Prostate gland (tissue), 2 donors: Measurements from ENCODE around the gene CMKLR1.

Experiments used
- POLR2AphosphoS5 ChIP-seq: sonication (generic); formaldehyde crosslinking; IDR thresholded peaks from one replicate; pipeline ENCODE4 v1.6.1; 2017; ENCODE audit warnings: antibody characterized with exemption
- TF ChIP-seq, protein P1 (sequence below), 4 experiments: fragments of 200-600 bp in 2 of 4; fragments of 450-650 bp in 2 of 4; sonication (generic) in 2 of 4; IDR thresholded peaks; 1 replicate in 3 of 4; 2 replicates in 1 of 4; pipeline ENCODE4 v1.5.1; 2016 to 2019; ENCODE audit warnings: antibody characterized with exemption in 4 of 4, mild to moderate bottlenecking in 2 of 4, moderate library complexity in 2 of 4

DNA sequence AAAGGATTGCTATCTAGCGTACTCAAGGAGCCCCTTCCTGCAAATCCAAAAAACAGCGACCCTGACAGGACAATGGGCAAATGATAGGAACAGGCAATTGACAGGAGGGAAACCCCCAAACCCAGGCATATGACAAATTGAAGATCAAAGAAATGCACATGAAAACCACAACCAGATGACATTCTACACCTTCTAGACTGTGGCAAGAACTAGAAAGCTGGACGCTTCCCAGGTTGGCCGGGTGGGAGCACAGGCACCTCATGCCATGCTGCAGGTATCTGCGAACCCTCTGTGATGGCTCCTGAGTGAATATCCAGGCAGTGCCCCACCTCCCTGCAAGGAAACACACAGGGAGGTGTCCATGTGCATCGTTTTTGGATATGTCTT, 37.1 kb downstream of the CMKLR1 start:
- TF ChIP-seq, protein P1, sequence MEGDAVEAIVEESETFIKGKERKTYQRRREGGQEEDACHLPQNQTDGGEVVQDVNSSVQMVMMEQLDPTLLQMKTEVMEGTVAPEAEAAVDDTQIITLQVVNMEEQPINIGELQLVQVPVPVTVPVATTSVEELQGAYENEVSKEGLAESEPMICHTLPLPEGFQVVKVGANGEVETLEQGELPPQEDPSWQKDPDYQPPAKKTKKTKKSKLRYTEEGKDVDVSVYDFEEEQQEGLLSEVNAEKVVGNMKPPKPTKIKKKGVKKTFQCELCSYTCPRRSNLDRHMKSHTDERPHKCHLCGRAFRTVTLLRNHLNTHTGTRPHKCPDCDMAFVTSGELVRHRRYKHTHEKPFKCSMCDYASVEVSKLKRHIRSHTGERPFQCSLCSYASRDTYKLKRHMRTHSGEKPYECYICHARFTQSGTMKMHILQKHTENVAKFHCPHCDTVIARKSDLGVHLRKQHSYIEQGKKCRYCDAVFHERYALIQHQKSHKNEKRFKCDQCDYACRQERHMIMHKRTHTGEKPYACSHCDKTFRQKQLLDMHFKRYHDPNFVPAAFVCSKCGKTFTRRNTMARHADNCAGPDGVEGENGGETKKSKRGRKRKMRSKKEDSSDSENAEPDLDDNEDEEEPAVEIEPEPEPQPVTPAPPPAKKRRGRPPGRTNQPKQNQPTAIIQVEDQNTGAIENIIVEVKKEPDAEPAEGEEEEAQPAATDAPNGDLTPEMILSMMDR (IDR thresholded peaks at IDR 0.05), result no peak
- no peak for TF ChIP-seq POLR2AphosphoS5
